ENCODE data around the gene ANKRD6. TPM values are rescaled to one million over a fixed set of nuclear protein-coding genes. Genes with fewer than 3 reads are reported as not detected.

ANKRD6 gene
- total RNA-seq, 1 experiment from 2014 or later = 25.4 TPM

GRCh38 chr6:89400050-89400449 lies 32.9 kb upstream of the ANKRD6 start:
- no peak overlapping the region for H3K4me3 ChIP-seq (ENCODE audit: low read depth, low read length, poor library complexity, severe bottlenecking)
- intact Hi-C loops (cut with micrococcal nuclease; ENCODE audit: unreplicated experiment) = no loop called here
- no peaks in the 10 kb centered on the region for H3K9me3 ChIP-seq (ENCODE audit: low read depth, low read length, poor library complexity, severe bottlenecking)
- ChIA-PET POLR2A (ENCODE audit: low non-redundant PET) (no interaction called here), CTCF (no interaction called here)
- no peak overlapping the region for H3K27ac ChIP-seq (ENCODE audit: low read depth, low read length, poor library complexity, severe bottlenecking)
- no TSS peak for BruUV-seq (replicated peaks)
- TF ChIP-seq, protein P1, sequence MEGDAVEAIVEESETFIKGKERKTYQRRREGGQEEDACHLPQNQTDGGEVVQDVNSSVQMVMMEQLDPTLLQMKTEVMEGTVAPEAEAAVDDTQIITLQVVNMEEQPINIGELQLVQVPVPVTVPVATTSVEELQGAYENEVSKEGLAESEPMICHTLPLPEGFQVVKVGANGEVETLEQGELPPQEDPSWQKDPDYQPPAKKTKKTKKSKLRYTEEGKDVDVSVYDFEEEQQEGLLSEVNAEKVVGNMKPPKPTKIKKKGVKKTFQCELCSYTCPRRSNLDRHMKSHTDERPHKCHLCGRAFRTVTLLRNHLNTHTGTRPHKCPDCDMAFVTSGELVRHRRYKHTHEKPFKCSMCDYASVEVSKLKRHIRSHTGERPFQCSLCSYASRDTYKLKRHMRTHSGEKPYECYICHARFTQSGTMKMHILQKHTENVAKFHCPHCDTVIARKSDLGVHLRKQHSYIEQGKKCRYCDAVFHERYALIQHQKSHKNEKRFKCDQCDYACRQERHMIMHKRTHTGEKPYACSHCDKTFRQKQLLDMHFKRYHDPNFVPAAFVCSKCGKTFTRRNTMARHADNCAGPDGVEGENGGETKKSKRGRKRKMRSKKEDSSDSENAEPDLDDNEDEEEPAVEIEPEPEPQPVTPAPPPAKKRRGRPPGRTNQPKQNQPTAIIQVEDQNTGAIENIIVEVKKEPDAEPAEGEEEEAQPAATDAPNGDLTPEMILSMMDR (conservative IDR thresholded peaks at IDR 0.05; ENCODE audit: low read depth, low read length) = no peak
- TF ChIP-seq EZH2 (IDR thresholded peaks at IDR 0.05; ENCODE audit: borderline replicate concordance, low read depth, low read length, poor library complexity, severe bottlenecking) = no peak
- DNase-seq (ENCODE audit: low spot score) = no peak
- no peaks in the 10 kb centered on the region for H3K4me1 ChIP-seq (ENCODE audit: insufficient read depth, low read length, poor library complexity, severe bottlenecking)
- H3K36me3 ChIP-seq (ENCODE audit: insufficient read depth, low read length, poor library complexity, severe bottlenecking) = no peaks in the 10 kb centered on the region
- H3K27me3 ChIP-seq (replicated peaks; ENCODE audit: insufficient read depth, low read depth, low read length, poor library complexity) = no peaks in the 10 kb centered on the region

DNA sequence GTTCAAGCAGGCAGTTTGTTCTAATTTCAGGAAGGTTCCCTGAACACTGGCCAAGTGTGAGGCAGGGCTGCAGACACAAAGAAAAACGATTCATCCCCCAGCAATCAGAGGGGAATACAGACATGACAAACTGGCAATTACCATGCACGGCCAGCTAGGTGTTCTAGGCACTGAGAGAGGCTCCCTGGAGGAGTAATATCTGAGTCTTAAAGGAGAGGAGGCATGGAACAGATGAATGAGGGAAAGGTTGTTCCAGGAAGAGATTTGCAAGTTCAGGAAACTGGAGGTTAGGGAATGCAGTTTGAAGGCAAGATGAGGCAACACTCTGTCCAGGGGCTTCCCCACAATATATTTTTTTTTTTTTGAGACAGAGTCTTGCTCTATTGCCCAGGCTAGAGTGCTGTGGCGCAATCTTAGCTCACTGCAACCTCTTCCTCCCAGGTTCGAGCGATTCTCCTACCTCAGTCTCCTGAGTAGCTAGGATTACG lies 32.0 kb upstream of the ANKRD6 start:
- TF ChIP-seq EZH2 (IDR thresholded peaks at IDR 0.05; ENCODE audit: borderline replicate concordance, low read depth, low read length, poor library complexity, severe bottlenecking) = no peak
- TF ChIP-seq, protein P1 (conservative IDR thresholded peaks at IDR 0.05; ENCODE audit: low read depth, low read length) = no peak
- Histone ChIP-seq H3K4me3 (ENCODE audit: low read depth, low read length, poor library complexity, severe bottlenecking) (no peak overlapping the region), H3K27me3 (replicated peaks; ENCODE audit: insufficient read depth, low read depth, low read length, poor library complexity) (no peaks in the 10 kb centered on the region), H3K36me3 (ENCODE audit: insufficient read depth, low read length, poor library complexity, severe bottlenecking) (no peaks in the 10 kb centered on the region), H3K27ac (ENCODE audit: low read depth, low read length, poor library complexity, severe bottlenecking) (no peak overlapping the region), H3K9me3 (ENCODE audit: low read depth, low read length, poor library complexity, severe bottlenecking) (no peaks in the 10 kb centered on the region), H3K4me1 (ENCODE audit: insufficient read depth, low read length, poor library complexity, severe bottlenecking) (no peaks in the 10 kb centered on the region)
- intact Hi-C loops (cut with micrococcal nuclease; ENCODE audit: unreplicated experiment) = no loop called here
- POLR2A ChIA-PET (ENCODE audit: low non-redundant PET) = no interaction called here
- DNase-seq (ENCODE audit: low spot score) = no peak
- CTCF ChIA-PET = no interaction called here
- no TSS peak for BruUV-seq (replicated peaks)

GRCh38 chr6:89402776-89403175 lies 30.2 kb upstream of the ANKRD6 start:
- Histone ChIP-seq H3K27me3 (replicated peaks; ENCODE audit: insufficient read depth, low read depth, low read length, poor library complexity) (no peaks in the 10 kb centered on the region), H3K27ac (ENCODE audit: low read depth, low read length, poor library complexity, severe bottlenecking) (no peak overlapping the region), H3K36me3 (ENCODE audit: insufficient read depth, low read length, poor library complexity, severe bottlenecking) (no peaks in the 10 kb centered on the region), H3K4me1 (ENCODE audit: insufficient read depth, low read length, poor library complexity, severe bottlenecking) (no peaks in the 10 kb centered on the region), H3K9me3 (ENCODE audit: low read depth, low read length, poor library complexity, severe bottlenecking) (no peaks in the 10 kb centered on the region), H3K4me3 (ENCODE audit: low read depth, low read length, poor library complexity, severe bottlenecking) (no peak overlapping the region)
- POLR2A ChIA-PET (ENCODE audit: low non-redundant PET) = no interaction called here
- TF ChIP-seq EZH2 (IDR thresholded peaks at IDR 0.05; ENCODE audit: borderline replicate concordance, low read depth, low read length, poor library complexity, severe bottlenecking) = no peak
- TF ChIP-seq, protein P1 (conservative IDR thresholded peaks at IDR 0.05; ENCODE audit: low read depth, low read length) = no peak
- BruUV-seq (replicated peaks) = no TSS peak
- CTCF ChIA-PET = no interaction called here
- intact Hi-C loops (cut with micrococcal nuclease; ENCODE audit: unreplicated experiment) = no loop called here
- no peak for DNase-seq (ENCODE audit: low spot score)

Data from A673 (cell line).